ENCODE measurements around the gene CDK17. TPM values are rescaled to one million over a fixed set of nuclear protein-coding genes. Genes with fewer than 3 reads are reported as not detected.

Gene CDK17
- total and polyA plus RNA-seq, 2 donors, result 32.9 to 49.2 TPM

DNA sequence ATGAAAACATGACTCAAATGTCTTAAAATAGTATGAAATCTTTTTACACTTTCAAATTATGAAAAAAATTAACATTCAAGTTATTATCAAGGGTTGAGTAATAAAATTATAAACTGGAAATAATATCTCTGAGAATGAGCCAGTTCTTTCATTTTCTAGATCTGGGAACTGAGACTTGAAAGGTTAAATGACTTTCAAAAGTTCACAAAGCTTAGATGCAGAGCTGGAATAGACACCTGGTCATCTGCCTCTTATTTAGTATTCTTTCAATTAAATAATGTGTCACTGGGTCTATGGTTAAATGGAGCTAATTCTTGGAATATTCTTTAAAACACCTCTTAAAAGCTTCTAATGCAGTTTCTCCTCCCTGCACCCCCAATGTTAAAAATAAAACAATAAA lies 86.6 kb downstream of the CDK17 start:
- Histone ChIP-seq H3K36me3 (ENCODE audit: control insufficient read depth in 2 of 2, insufficient read depth in 2 of 2, low read length in 1 of 2) (peaks cover 0 to 13% of the 10 kb centered on the region in 2 donors), H3K9me3 (ENCODE audit: control insufficient read depth in 2 of 2, insufficient read depth in 1 of 2, low read length in 1 of 2) (no peaks in the 10 kb centered on the region), H3K27me3 (ENCODE audit: control insufficient read depth in 2 of 2, insufficient read depth in 1 of 2, low read length in 1 of 2) (no peaks in the 10 kb centered on the region), H3K4me3 (ENCODE audit: low read length in 2 of 2) (no peak overlapping the region), H3K27ac (ENCODE audit: low read depth in 1 of 2, low read length in 1 of 2) (no peak overlapping the region), H3K4me1 (ENCODE audit: control insufficient read depth in 2 of 2, insufficient read depth in 2 of 2, low read length in 2 of 2) (peaks cover 0 to 5% of the 10 kb centered on the region in 2 donors)
- DNase-seq (ENCODE audit: low read depth in 6 of 9, low spot score in 9 of 9), result no peak

DNA sequence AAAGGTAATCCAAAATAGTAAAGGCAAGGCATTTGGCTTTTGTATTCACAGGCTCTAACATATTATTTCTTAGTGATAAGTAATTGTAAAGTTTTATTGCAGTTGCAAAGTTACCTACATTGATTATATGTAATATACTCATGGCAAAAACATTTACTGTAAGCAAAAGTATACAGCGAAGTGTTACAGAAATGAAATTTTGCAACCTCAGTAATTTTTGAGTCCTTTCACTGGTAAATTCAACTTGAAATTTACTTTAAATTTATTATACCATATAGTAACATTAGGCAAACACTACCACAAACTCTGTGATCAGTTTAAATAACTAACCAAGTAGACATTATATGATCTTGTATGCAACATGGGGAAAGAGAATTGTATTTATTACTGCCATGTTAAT lies 89.0 kb downstream of the CDK17 start:
- Histone ChIP-seq H3K4me3 (ENCODE audit: low read length in 2 of 2) (no peak overlapping the region), H3K4me1 (ENCODE audit: control insufficient read depth in 2 of 2, insufficient read depth in 2 of 2, low read length in 2 of 2) (peaks cover 0 to 5% of the 10 kb centered on the region in 2 donors), H3K27me3 (ENCODE audit: control insufficient read depth in 2 of 2, insufficient read depth in 1 of 2, low read length in 1 of 2) (no peaks in the 10 kb centered on the region), H3K36me3 (ENCODE audit: control insufficient read depth in 2 of 2, insufficient read depth in 2 of 2, low read length in 1 of 2) (peaks cover 0 to 21% of the 10 kb centered on the region in 2 donors), H3K27ac (ENCODE audit: low read depth in 1 of 2, low read length in 1 of 2) (no peak overlapping the region), H3K9me3 (ENCODE audit: control insufficient read depth in 2 of 2, insufficient read depth in 1 of 2, low read length in 1 of 2) (no peaks in the 10 kb centered on the region)
- 100% methylated on average over 1 of the region's 1 CpG for WGBS
- no peak for DNase-seq (ENCODE audit: low read depth in 6 of 9, low spot score in 9 of 9)

DNA sequence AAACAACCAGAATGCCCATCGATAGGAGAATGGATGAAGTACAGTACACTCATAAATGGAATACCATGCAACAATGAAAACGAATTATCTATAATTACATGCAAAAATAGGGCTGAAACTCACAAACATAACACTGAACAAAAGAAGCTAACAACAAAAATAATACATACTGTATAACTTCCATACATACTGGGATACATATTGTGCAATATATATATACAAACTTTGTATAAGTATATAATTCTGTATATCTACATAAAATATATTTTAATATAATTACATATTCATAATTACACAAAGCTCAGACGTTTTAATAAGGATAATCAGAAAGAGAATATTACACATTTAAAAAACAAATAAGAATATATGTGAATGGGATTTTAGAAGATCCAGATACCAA lies 90.2 kb downstream of the CDK17 start:
- H3K4me3 ChIP-seq (ENCODE audit: low read length in 2 of 2), result no peak overlapping the region
- peaks cover 0 to 23% of the 10 kb centered on the region in 2 donors for H3K36me3 ChIP-seq (ENCODE audit: control insufficient read depth in 2 of 2, insufficient read depth in 2 of 2, low read length in 1 of 2)
- H3K27ac ChIP-seq (ENCODE audit: low read depth in 1 of 2, low read length in 1 of 2), result no peak overlapping the region
- H3K4me1 ChIP-seq (ENCODE audit: control insufficient read depth in 2 of 2, insufficient read depth in 2 of 2, low read length in 2 of 2), result peaks cover 0 to 5% of the 10 kb centered on the region in 2 donors
- 99% methylated on average over 3 of the region's 3 CpGs for WGBS
- H3K9me3 ChIP-seq (ENCODE audit: control insufficient read depth in 2 of 2, insufficient read depth in 1 of 2, low read length in 1 of 2), result no peaks in the 10 kb centered on the region
- no peaks in the 10 kb centered on the region for H3K27me3 ChIP-seq (ENCODE audit: control insufficient read depth in 2 of 2, insufficient read depth in 1 of 2, low read length in 1 of 2)
- DNase-seq (ENCODE audit: low read depth in 6 of 9, low spot score in 9 of 9), result no peak

DNA sequence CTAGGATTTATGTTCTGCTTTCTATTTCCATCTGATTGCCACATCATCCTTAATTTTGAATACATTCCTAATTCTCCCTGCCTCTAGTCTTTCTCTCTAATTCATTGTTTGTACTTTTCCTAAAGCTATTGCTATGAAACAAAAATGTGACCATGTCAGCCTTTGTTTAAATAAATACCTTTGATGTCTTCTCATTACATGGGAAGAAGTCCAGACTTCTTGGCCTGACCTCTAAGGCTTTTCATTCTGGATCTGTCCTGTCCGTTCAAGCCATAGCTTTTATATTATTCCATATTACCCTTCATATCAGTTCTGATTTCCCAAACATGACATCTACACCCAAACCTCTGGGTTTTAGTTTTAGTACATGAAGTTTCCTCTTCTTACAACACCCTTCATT lies 91.4 kb downstream of the CDK17 start:
- 97% methylated on average over 1 of the region's 1 CpG for WGBS
- peaks cover 0 to 23% of the 10 kb centered on the region in 2 donors for H3K36me3 ChIP-seq (ENCODE audit: control insufficient read depth in 2 of 2, insufficient read depth in 2 of 2, low read length in 1 of 2)
- H3K9me3 ChIP-seq (ENCODE audit: control insufficient read depth in 2 of 2, insufficient read depth in 1 of 2, low read length in 1 of 2), result no peaks in the 10 kb centered on the region
- no peaks in the 10 kb centered on the region for H3K27me3 ChIP-seq (ENCODE audit: control insufficient read depth in 2 of 2, insufficient read depth in 1 of 2, low read length in 1 of 2)
- no peak for DNase-seq (ENCODE audit: low read depth in 6 of 9, low spot score in 9 of 9)
- H3K4me3 ChIP-seq (ENCODE audit: low read length in 2 of 2), result no peak overlapping the region
- no peak overlapping the region for H3K27ac ChIP-seq (ENCODE audit: low read depth in 1 of 2, low read length in 1 of 2)
- H3K4me1 ChIP-seq (ENCODE audit: control insufficient read depth in 2 of 2, insufficient read depth in 2 of 2, low read length in 2 of 2), result no peaks in the 10 kb centered on the region

DNA sequence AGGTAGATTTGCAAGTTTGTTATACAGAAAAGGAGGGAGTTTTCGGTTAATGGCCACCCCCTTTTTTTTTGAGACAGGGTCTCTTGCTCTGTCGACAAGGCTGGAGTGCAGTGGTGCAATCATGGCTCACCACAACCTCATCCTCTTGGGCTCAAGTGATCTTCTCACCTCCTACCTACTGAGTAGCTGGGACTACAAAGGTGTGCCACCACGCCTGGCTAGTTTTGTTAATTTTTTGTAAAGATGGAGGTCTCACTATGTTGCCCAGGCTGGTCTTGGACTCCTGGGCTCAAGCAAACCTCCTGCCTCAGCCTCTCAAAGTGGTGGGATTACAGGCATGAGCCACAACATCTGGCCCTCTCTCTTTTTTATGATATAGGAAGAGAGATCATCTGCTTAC lies 94.6 kb downstream of the CDK17 start:
- DNase-seq (ENCODE audit: low read depth in 6 of 9, low spot score in 9 of 9), result no peak
- no peak overlapping the region for H3K27ac ChIP-seq (ENCODE audit: low read depth in 1 of 2, low read length in 1 of 2)
- no peaks in the 10 kb centered on the region for H3K27me3 ChIP-seq (ENCODE audit: control insufficient read depth in 2 of 2, insufficient read depth in 1 of 2, low read length in 1 of 2)
- H3K36me3 ChIP-seq (ENCODE audit: control insufficient read depth in 2 of 2, insufficient read depth in 2 of 2, low read length in 1 of 2), result peaks cover 0 to 18% of the 10 kb centered on the region in 2 donors
- H3K9me3 ChIP-seq (ENCODE audit: control insufficient read depth in 2 of 2, insufficient read depth in 1 of 2, low read length in 1 of 2), result no peaks in the 10 kb centered on the region
- no peak overlapping the region for H3K4me3 ChIP-seq (ENCODE audit: low read length in 2 of 2)
- H3K4me1 ChIP-seq (ENCODE audit: control insufficient read depth in 2 of 2, insufficient read depth in 2 of 2, low read length in 2 of 2), result no peaks in the 10 kb centered on the region
- WGBS, result 99% methylated on average over 3 of the region's 3 CpGs

DNA sequence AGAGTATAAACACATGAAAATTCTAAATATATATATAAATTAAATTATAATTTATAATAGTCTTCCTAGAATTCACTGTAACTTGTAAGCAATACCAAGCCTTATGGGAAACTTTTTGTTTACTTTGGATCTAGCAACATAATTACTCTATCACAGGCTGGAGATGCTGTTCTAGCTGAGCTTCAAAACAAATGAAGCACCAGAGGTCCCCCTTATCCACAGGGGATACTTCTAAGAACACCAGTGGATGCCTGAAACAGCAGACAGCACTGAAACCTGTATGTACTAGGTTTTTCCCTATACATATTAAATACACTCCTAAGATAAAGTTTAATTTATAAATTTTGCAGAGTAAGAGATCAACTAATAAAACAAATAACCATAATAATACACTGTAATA lies 96.6 kb downstream of the CDK17 start:
- no peaks in the 10 kb centered on the region for H3K9me3 ChIP-seq (ENCODE audit: control insufficient read depth in 2 of 2, insufficient read depth in 1 of 2, low read length in 1 of 2)
- no peak for DNase-seq (ENCODE audit: low read depth in 6 of 9, low spot score in 9 of 9)

DNA sequence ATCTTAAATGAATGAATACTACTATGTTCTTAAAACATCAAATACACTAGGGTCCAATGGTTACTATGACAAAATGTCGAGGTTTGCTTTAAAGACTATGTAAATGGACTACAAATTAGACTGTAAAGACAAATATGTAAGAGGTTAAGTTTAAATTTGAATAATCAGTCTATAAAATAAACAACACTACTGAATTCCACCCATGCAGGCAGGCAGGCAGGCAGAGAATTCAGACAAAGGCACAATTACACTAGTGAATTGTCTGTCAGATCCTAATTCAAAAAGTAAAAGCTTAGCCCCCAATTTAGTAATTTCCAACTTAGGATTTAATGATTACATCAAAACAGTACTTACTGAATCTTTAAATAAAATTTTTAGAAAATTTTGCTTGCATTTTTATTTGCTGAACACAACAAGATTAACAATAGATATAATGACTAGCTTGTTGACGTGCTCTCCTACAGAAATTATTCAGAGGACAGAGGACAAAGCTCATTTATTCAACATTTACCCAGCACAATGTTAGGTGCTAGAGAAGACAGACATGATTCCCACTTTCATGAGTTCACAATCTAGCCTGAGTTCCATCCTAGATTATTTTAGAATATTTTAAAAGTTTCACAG lies 97.4 kb downstream of the CDK17 start:
- no peaks in the 10 kb centered on the region for H3K9me3 ChIP-seq (ENCODE audit: control insufficient read depth in 2 of 2, insufficient read depth in 1 of 2, low read length in 1 of 2)
- no peaks in the 10 kb centered on the region for H3K27me3 ChIP-seq (ENCODE audit: control insufficient read depth in 2 of 2, insufficient read depth in 1 of 2, low read length in 1 of 2)
- H3K4me3 ChIP-seq (ENCODE audit: low read length in 2 of 2), result no peak overlapping the region
- H3K36me3 ChIP-seq (ENCODE audit: control insufficient read depth in 2 of 2, insufficient read depth in 2 of 2, low read length in 1 of 2), result peaks cover 3 to 16% of the 10 kb centered on the region in 2 donors
- 98% methylated on average over 2 of the region's 2 CpGs for WGBS
- no peak for DNase-seq (ENCODE audit: low read depth in 6 of 9, low spot score in 9 of 9)
- H3K4me1 ChIP-seq (ENCODE audit: control insufficient read depth in 2 of 2, insufficient read depth in 2 of 2, low read length in 2 of 2), result no peaks in the 10 kb centered on the region
- H3K27ac ChIP-seq (ENCODE audit: low read depth in 1 of 2, low read length in 1 of 2), result no peak overlapping the region

More for the DNA sequence above, 96.6 kb downstream of the CDK17 start:
- H3K4me1 ChIP-seq (ENCODE audit: control insufficient read depth in 2 of 2, insufficient read depth in 2 of 2, low read length in 2 of 2), result no peaks in the 10 kb centered on the region
- no peak overlapping the region for H3K4me3 ChIP-seq (ENCODE audit: low read length in 2 of 2)
- no peaks in the 10 kb centered on the region for H3K27me3 ChIP-seq (ENCODE audit: control insufficient read depth in 2 of 2, insufficient read depth in 1 of 2, low read length in 1 of 2)
- H3K27ac ChIP-seq (ENCODE audit: low read depth in 1 of 2, low read length in 1 of 2), result no peak overlapping the region
- H3K36me3 ChIP-seq (ENCODE audit: control insufficient read depth in 2 of 2, insufficient read depth in 2 of 2, low read length in 1 of 2), result peaks cover 3 to 23% of the 10 kb centered on the region in 2 donors

DNA sequence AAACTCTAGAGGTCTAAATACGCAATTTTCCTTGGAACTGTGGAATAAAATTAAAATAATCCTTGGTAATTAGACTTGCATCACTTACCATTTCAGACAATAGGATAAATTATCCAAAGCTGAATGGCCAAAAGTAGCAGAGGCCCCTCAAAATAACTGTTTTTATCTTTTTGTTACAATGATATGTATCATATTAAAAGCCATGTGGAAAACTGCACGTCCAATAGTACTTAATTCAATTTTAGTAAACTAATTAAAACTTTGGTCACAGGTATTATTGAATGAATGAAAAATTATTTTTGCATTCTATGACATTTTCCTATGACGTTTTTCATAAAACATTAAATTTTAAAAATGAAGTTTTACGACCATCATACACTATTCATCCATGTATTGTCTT lies 98.5 kb downstream of the CDK17 start:
- Histone ChIP-seq H3K4me3 (ENCODE audit: low read length in 2 of 2) (no peak overlapping the region), H3K36me3 (ENCODE audit: control insufficient read depth in 2 of 2, insufficient read depth in 2 of 2, low read length in 1 of 2) (peaks cover 3 to 16% of the 10 kb centered on the region in 2 donors), H3K27ac (ENCODE audit: low read depth in 1 of 2, low read length in 1 of 2) (no peak overlapping the region), H3K9me3 (ENCODE audit: control insufficient read depth in 2 of 2, insufficient read depth in 1 of 2, low read length in 1 of 2) (no peaks in the 10 kb centered on the region), H3K27me3 (ENCODE audit: control insufficient read depth in 2 of 2, insufficient read depth in 1 of 2, low read length in 1 of 2) (no peaks in the 10 kb centered on the region), H3K4me1 (ENCODE audit: control insufficient read depth in 2 of 2, insufficient read depth in 2 of 2, low read length in 2 of 2) (no peaks in the 10 kb centered on the region)
- no peak for DNase-seq (ENCODE audit: low read depth in 6 of 9, low spot score in 9 of 9)
- 97% methylated on average over 4 of the region's 4 CpGs for WGBS

DNA sequence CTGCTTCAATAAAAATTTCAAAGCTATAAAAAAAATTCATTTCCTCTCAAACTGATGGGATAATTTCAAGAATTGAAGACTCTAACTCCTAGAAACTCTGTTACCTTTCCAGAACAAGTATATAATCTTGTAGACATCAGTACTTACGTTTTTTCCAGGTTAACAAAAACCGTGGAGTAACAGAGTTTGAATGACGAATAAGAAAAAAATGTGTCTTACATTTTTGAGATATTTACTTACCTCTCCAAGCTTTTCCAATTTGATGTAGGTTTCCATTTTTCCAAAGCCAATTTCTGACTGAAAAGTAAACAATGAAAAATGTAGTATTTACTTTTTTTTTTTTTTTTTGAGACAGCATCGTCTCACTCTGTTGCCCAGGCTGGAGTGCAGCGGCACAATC lies 100.2 kb downstream of the CDK17 start:
- WGBS, result 98% methylated on average over 5 of the region's 5 CpGs
- no peak overlapping the region for H3K4me3 ChIP-seq (ENCODE audit: low read length in 2 of 2)
- no peak overlapping the region for H3K27ac ChIP-seq (ENCODE audit: low read depth in 1 of 2, low read length in 1 of 2)
- H3K27me3 ChIP-seq (ENCODE audit: control insufficient read depth in 2 of 2, insufficient read depth in 1 of 2, low read length in 1 of 2), result no peaks in the 10 kb centered on the region
- H3K36me3 ChIP-seq (ENCODE audit: control insufficient read depth in 2 of 2, insufficient read depth in 2 of 2, low read length in 1 of 2), result peaks cover 3 to 19% of the 10 kb centered on the region in 2 donors
- H3K9me3 ChIP-seq (ENCODE audit: control insufficient read depth in 2 of 2, insufficient read depth in 1 of 2, low read length in 1 of 2), result no peaks in the 10 kb centered on the region
- H3K4me1 ChIP-seq (ENCODE audit: control insufficient read depth in 2 of 2, insufficient read depth in 2 of 2, low read length in 2 of 2), result no peaks in the 10 kb centered on the region
- no peak for DNase-seq (ENCODE audit: low read depth in 6 of 9, low spot score in 9 of 9)
